GM12872 (cell line): ENCODE data around the gene SLIT3.

Source experiments
- CTCF ChIP-seq: IDR thresholded peaks from 3 replicates; pipeline ENCODE4 v1.5.1; 2011; ENCODE audit warnings: low read depth, mild to moderate bottlenecking, low read length, moderate library complexity; ENCODE audit not compliant: insufficient read depth

Gene SLIT3

GRCh38 chr5:169270827-169271226 lies 30.1 kb downstream of the SLIT3 start:
- TF ChIP-seq CTCF = no peak

GRCh38 chr5:169268019-169268418 lies 32.9 kb downstream of the SLIT3 start:
- TF ChIP-seq CTCF = no peak

DNA sequence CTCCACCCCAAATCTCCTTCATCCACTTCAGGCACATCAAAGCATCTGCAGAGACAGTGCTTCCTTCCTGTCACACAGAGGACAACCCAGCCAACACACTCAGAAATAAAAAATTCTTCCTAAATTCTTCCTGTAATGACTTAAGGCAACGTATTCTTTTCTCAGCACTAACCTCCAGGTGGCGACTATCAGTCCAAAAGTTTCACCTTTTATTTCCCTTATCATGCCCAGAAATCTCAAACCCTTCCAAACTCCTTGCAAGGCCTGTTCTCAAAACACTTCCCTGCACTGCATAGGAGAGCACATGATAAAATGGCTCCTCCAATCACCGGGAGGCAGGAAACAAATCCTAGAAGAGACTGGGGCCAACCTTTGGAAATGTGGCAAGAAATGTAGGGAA lies 35.1 kb downstream of the SLIT3 start:
- TF ChIP-seq CTCF = peak; percentile 36; the same call in 1 of the 3 replicates

DNA sequence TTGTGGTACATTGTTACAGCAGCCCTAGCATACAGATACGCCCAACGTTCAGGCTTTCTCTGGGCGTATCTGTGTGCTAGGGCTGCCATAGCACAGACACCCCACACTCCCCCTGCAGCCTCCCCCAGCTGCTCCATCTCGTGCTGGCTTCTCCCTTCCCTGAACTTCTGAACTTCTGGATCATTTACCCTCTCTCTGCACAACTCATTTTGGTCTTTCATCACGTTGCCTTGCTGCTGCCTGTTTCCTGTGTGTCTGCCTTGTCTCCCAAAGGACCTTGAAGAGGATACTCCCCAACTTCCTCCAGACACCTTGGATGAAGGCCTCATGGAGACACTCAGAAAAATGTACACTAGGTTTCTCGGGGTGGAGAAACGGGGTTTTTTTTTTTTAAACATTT lies 37.3 kb downstream of the SLIT3 start:
- no peak for TF ChIP-seq CTCF

DNA sequence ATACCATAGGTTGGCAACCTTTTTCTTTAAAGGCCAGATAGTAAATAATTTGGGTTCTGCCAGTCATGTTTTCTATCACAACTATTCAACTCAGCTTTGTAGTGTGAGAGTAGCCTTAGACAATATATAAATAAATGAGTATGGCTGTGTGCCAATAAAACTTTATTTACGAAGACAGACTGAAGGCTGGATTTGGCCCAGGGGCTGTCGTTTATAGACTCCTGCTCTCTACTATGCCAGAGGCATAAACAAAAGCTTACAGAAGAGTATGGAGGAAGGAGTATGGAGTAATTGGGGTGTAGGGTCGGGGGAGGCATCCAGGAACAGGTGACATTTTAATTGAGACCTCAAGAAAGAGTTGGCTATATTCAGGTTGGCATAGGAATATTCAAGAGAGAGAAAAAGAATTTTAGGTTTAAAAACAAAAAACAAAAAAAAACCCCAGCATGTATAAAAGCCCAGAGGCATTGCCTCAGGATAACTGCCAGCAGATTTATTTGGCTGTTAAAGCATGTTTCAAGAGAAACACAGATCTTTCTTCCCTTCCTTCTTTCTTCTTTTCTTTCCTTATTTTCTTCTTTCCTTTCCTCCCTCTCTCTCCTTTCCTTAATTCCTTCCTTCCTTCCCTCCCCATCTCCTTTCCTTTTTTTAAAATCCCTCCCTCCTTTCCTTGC lies 39.9 kb downstream of the SLIT3 start:
- no peak for TF ChIP-seq CTCF

DNA sequence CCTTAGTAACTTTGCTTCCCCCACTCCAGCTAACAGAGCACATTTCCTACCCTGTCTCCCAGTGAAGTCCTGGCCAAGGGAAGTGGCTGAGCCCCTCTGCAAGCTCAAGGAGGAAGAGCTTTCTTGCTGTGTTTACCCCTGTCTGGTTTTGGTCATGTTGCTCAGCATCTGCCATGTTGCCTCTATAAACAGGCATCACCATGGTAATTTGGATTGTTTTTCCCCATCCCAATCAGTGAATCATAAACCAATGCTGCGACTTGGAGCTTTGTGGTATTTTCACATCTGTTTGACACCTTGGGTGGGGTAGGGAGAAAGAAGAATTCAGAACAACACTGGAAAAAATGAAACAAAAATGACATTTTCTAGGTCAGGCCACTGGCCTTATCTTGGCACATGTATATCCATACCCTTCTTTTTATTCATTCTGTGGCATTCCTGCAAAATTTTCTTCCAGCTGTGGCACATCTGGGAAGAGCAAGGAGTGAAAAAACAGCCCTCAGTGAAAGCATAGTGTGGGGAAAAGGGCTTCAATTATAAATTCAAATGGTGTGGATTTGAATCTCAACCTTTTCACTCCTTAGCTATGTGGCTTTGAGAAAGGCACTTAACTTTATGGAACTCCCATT lies 42.5 kb downstream of the SLIT3 start:
- no peak for TF ChIP-seq CTCF

DNA sequence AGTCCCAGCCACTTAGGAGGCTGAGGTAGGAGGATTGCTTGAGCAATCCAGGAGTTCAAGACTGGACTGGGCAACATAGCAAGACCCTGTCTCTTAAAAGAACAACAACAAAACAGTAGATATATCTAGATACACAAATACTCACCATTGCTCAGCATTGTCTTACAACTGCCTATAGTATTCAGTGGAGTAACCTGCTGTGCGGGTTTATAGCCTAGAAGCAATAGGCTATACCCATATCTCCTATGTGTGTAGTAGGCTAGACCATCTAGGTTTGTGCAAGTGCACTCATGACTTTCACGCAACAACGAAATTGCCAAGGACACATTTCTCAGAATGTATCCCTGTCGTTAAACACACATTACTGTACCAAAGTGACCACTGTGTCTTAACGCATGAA lies 44.7 kb downstream of the SLIT3 start:
- no peak for TF ChIP-seq CTCF

DNA sequence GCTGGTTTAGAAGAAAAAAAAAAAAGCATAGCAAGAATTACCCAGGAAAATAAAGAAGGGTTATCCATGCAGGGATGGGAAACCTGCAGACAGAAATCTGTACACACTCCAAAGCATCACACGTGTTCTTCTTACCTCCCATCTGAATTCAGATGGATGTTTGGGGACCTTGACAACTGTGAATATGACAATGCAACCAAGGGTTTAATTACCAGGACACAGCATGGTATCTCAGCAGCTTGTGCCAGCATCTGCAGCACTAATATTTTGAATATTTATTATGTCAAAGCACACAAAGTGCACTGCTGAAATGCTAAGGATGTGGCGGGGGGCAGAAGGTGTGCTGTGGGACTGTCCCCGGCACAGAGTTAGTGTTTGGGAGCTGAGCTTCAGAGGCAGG lies 47.9 kb downstream of the SLIT3 start:
- TF ChIP-seq CTCF = no peak
